ENCODE results near the gene SNRK.

SNRK gene

GRCh38 chr3:43256714-43257461 lies 29.5 kb upstream of the SNRK start:
- ATAC-seq, result no peak
- Mint-ChIP-seq H3K27ac (no peak overlapping the region), H3K4me3 (no peak overlapping the region)

GRCh38 chr3:43257850-43258249 lies 28.5 kb upstream of the SNRK start:
- H3K9me3 Mint-ChIP-seq, result no peaks in the 10 kb centered on the region
- H3K4me1 Mint-ChIP-seq, result peaks cover 31% of the 10 kb centered on the region
- ATAC-seq, result no peak
- no peaks in the 10 kb centered on the region for H3K36me3 Mint-ChIP-seq (ENCODE audit: low read depth)
- H3K4me3 Mint-ChIP-seq, result no peak overlapping the region
- H3K27me3 Mint-ChIP-seq, result no peaks in the 10 kb centered on the region
- no peak overlapping the region for H3K27ac Mint-ChIP-seq
- no peak for DNase-seq

More at GRCh38 chr3:43256714-43257461, 29.5 kb upstream of the SNRK start:
- peaks cover 25% of the 10 kb centered on the region for H3K4me1 Mint-ChIP-seq
- no peaks in the 10 kb centered on the region for H3K27me3 Mint-ChIP-seq
- no peak for DNase-seq
- no peaks in the 10 kb centered on the region for H3K36me3 Mint-ChIP-seq (ENCODE audit: low read depth)
- no peaks in the 10 kb centered on the region for H3K9me3 Mint-ChIP-seq

- Mint-ChIP-seq H3K4me1 (peaks cover 34% of the 10 kb centered on the region), H3K27ac (no peak overlapping the region), H3K9me3 (no peaks in the 10 kb centered on the region), H3K27me3 (no peaks in the 10 kb centered on the region), H3K4me3 (no peak overlapping the region), H3K36me3 (ENCODE audit: low read depth) (no peaks in the 10 kb centered on the region)
- DNase-seq (no peak), ATAC-seq (peak; percentile 57)
These were observed 26.7 kb upstream of the SNRK start for GRCh38 chr3:43259626-43260025.

GRCh38 chr3:43260412-43260811 lies 25.9 kb upstream of the SNRK start:
- Mint-ChIP-seq H3K27ac (no peak overlapping the region), H3K4me1 (peaks cover 34% of the 10 kb centered on the region), H3K9me3 (no peaks in the 10 kb centered on the region), H3K27me3 (no peaks in the 10 kb centered on the region), H3K36me3 (ENCODE audit: low read depth) (no peaks in the 10 kb centered on the region), H3K4me3 (no peak overlapping the region)
- ATAC-seq (no peak), DNase-seq (no peak)

GRCh38 chr3:43262194-43262593 lies 24.1 kb upstream of the SNRK start:
- DNase-seq, result no peak
- Mint-ChIP-seq H3K36me3 (ENCODE audit: low read depth) (no peaks in the 10 kb centered on the region), H3K4me3 (no peak overlapping the region), H3K4me1 (peaks cover 30% of the 10 kb centered on the region), H3K27ac (no peak overlapping the region), H3K27me3 (no peaks in the 10 kb centered on the region), H3K9me3 (no peaks in the 10 kb centered on the region)
- ATAC-seq, result peak; percentile 82

GRCh38 chr3:43266451-43266850 lies 19.9 kb upstream of the SNRK start:
- H3K36me3 Mint-ChIP-seq (ENCODE audit: low read depth), result no peaks in the 10 kb centered on the region
- DNase-seq (no peak), ATAC-seq (no peak)
- H3K4me1 Mint-ChIP-seq, result peaks cover 25% of the 10 kb centered on the region
- H3K4me3 Mint-ChIP-seq, result no peak overlapping the region
- H3K9me3 Mint-ChIP-seq, result no peaks in the 10 kb centered on the region
- no peak overlapping the region for H3K27ac Mint-ChIP-seq
- no peaks in the 10 kb centered on the region for H3K27me3 Mint-ChIP-seq

- Mint-ChIP-seq H3K27ac (no peak overlapping the region), H3K36me3 (ENCODE audit: low read depth) (no peaks in the 10 kb centered on the region), H3K4me1 (peaks cover 21% of the 10 kb centered on the region), H3K27me3 (no peaks in the 10 kb centered on the region), H3K9me3 (no peaks in the 10 kb centered on the region), H3K4me3 (no peak overlapping the region)
- DNase-seq, result no peak
- ATAC-seq, result no peak
These were observed 19.3 kb upstream of the SNRK start for GRCh38 chr3:43266995-43267394.

GRCh38 chr3:43268636-43269035 lies 17.7 kb upstream of the SNRK start:
- H3K27me3 Mint-ChIP-seq, result no peaks in the 10 kb centered on the region
- DNase-seq (no peak), ATAC-seq (peak; percentile 83)

GRCh38 chr3:43270078-43270477 lies 16.3 kb upstream of the SNRK start:
- Mint-ChIP-seq H3K36me3 (ENCODE audit: low read depth) (no peaks in the 10 kb centered on the region), H3K27ac (no peak overlapping the region), H3K27me3 (no peaks in the 10 kb centered on the region), H3K4me1 (peaks cover 13% of the 10 kb centered on the region), H3K4me3 (no peak overlapping the region), H3K9me3 (no peaks in the 10 kb centered on the region)
- ATAC-seq (no peak), DNase-seq (no peak)

More at GRCh38 chr3:43268636-43269035, 17.7 kb upstream of the SNRK start:
- Mint-ChIP-seq H3K9me3 (no peaks in the 10 kb centered on the region), H3K4me3 (no peak overlapping the region), H3K4me1 (peaks cover 13% of the 10 kb centered on the region), H3K27ac (no peak overlapping the region), H3K36me3 (ENCODE audit: low read depth) (no peaks in the 10 kb centered on the region)

- Mint-ChIP-seq H3K9me3 (peaks cover 3% of the 10 kb centered on the region), H3K4me3 (no peak overlapping the region), H3K36me3 (ENCODE audit: low read depth) (no peaks in the 10 kb centered on the region), H3K27me3 (peaks cover 2% of the 10 kb centered on the region), H3K27ac (no peak overlapping the region), H3K4me1 (peaks cover 10% of the 10 kb centered on the region)
- DNase-seq (no peak), ATAC-seq (no peak)
These were observed 12.9 kb upstream of the SNRK start for GRCh38 chr3:43273416-43273815.

GRCh38 chr3:43279082-43279481 lies 7.3 kb upstream of the SNRK start:
- Mint-ChIP-seq H3K4me3 (no peak overlapping the region), H3K36me3 (ENCODE audit: low read depth) (no peaks in the 10 kb centered on the region), H3K4me1 (peaks cover 23% of the 10 kb centered on the region), H3K9me3 (peaks cover 3% of the 10 kb centered on the region), H3K27me3 (peaks cover 2% of the 10 kb centered on the region), H3K27ac (no peak overlapping the region)
- no peak for DNase-seq
- ATAC-seq, result no peak

- ATAC-seq (no peak), DNase-seq (no peak)
- no peak overlapping the region for H3K27ac Mint-ChIP-seq
- no peaks in the 10 kb centered on the region for H3K36me3 Mint-ChIP-seq (ENCODE audit: low read depth)
- H3K4me1 Mint-ChIP-seq, result peaks cover 23% of the 10 kb centered on the region
- peaks cover 3% of the 10 kb centered on the region for H3K9me3 Mint-ChIP-seq
- H3K4me3 Mint-ChIP-seq, result no peak overlapping the region
- H3K27me3 Mint-ChIP-seq, result peaks cover 2% of the 10 kb centered on the region
These were observed 6.8 kb upstream of the SNRK start for GRCh38 chr3:43279532-43279931.

GRCh38 chr3:43281020-43281419 lies 5.3 kb upstream of the SNRK start:
- peaks cover 27% of the 10 kb centered on the region for H3K4me1 Mint-ChIP-seq
- peak overlapping the region; percentile 41 for H3K27ac Mint-ChIP-seq
- H3K9me3 Mint-ChIP-seq, result peaks cover 3% of the 10 kb centered on the region
- DNase-seq (no peak), ATAC-seq (no peak)
- H3K27me3 Mint-ChIP-seq, result peaks cover 2% of the 10 kb centered on the region
- H3K4me3 Mint-ChIP-seq, result no peak overlapping the region
- no peaks in the 10 kb centered on the region for H3K36me3 Mint-ChIP-seq (ENCODE audit: low read depth)

GRCh38 chr3:43284171-43284570 lies 2.2 kb upstream of the SNRK start:
- ATAC-seq, result no peak
- H3K27ac Mint-ChIP-seq, result no peak overlapping the region
- DNase-seq, result no peak
- peaks cover 33% of the 10 kb centered on the region for H3K4me1 Mint-ChIP-seq
- H3K27me3 Mint-ChIP-seq, result no peaks in the 10 kb centered on the region
- H3K36me3 Mint-ChIP-seq (ENCODE audit: low read depth), result peaks cover 3% of the 10 kb centered on the region
- no peak overlapping the region for H3K4me3 Mint-ChIP-seq
- H3K9me3 Mint-ChIP-seq, result no peaks in the 10 kb centered on the region

- Mint-ChIP-seq H3K9me3 (no peaks in the 10 kb centered on the region), H3K36me3 (ENCODE audit: low read depth) (peaks cover 7% of the 10 kb centered on the region), H3K27ac (peak overlapping the region; percentile 88), H3K27me3 (no peaks in the 10 kb centered on the region), H3K4me3 (peak overlapping the region; percentile 90), H3K4me1 (peaks cover 44% of the 10 kb centered on the region)
- no peak for ATAC-seq
- DNase-seq, result no peak
These were observed 696 bp upstream of the SNRK start for GRCh38 chr3:43285644-43286043.
